Measurements from ENCODE around the gene ATOSA.

DNA sequence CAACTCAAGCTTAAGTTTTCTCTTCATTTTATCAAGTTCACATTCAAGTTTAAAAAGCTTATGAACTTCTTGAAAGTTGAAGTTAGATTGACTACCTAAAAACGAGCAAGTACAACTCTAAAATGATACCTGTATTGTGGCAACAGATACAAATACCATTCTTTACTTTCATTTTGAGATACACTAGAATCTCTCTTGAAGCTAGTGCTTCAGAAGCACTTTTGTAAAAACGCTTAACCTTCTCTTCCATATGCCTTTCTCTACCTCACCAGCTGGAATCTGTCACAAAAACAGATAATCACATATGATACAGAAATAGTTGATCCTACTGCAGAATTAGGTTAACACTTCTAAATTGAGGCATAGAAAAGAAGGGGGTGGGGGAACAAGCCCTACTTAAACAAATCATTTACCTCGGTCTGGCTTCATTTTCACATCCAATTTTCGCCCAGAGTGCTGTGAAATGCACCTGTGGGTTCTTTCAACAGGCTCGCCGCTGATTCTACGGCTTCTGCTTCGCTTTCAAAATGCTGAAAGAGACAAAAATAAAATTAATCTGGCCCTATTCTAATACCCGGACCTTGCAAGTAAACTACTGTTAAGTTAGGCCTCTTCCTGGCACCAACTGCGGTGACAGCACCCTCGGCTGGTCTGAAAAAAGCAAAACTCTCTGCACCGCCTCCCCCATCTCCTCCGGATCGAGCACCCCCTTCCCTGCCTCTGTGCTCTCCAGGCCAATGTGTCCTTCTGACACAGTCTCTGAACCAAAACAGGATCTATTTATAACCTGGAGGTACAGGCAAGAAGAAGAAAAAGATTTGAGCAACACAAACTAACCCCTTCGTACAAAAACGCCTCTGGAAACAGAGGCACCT lies 1.4 kb downstream of the ATOSA start:
- TF ChIP-seq, protein P1, sequence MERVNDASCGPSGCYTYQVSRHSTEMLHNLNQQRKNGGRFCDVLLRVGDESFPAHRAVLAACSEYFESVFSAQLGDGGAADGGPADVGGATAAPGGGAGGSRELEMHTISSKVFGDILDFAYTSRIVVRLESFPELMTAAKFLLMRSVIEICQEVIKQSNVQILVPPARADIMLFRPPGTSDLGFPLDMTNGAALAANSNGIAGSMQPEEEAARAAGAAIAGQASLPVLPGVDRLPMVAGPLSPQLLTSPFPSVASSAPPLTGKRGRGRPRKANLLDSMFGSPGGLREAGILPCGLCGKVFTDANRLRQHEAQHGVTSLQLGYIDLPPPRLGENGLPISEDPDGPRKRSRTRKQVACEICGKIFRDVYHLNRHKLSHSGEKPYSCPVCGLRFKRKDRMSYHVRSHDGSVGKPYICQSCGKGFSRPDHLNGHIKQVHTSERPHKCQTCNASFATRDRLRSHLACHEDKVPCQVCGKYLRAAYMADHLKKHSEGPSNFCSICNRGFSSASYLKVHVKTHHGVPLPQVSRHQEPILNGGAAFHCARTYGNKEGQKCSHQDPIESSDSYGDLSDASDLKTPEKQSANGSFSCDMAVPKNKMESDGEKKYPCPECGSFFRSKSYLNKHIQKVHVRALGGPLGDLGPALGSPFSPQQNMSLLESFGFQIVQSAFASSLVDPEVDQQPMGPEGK (CRISPR knock-in tag; IDR thresholded peaks at IDR 0.05; ENCODE audit: borderline replicate concordance), result no peak
- no peak for TF ChIP-seq ESRRG (CRISPR knock-in tag; IDR thresholded peaks at IDR 0.05)
- TF ChIP-seq RARB (CRISPR knock-in tag; IDR thresholded peaks at IDR 0.05), result no peak
- no peak for TF ChIP-seq ZFP3 (CRISPR knock-in tag; IDR thresholded peaks at IDR 0.05)
- no peak for TF ChIP-seq ZFP30 (CRISPR knock-in tag; IDR thresholded peaks at IDR 0.05)
- TF ChIP-seq BACH2 (CRISPR knock-in tag; IDR thresholded peaks at IDR 0.05; ENCODE audit: borderline replicate concordance), result no peak
- no peak for TF ChIP-seq PPARA (CRISPR knock-in tag; IDR thresholded peaks at IDR 0.05; ENCODE audit: borderline replicate concordance)
- TF ChIP-seq ZC3H10 (CRISPR knock-in tag; IDR thresholded peaks at IDR 0.05), result no peak
- TF ChIP-seq SNAI2 (CRISPR knock-in tag; IDR thresholded peaks at IDR 0.05), result no peak
- TF ChIP-seq ISL1 (CRISPR knock-in tag; IDR thresholded peaks at IDR 0.05), result no peak
- TF ChIP-seq ARNTL (CRISPR knock-in tag; IDR thresholded peaks at IDR 0.05; ENCODE audit: borderline replicate concordance, low read depth), result no peak
- TF ChIP-seq, protein P2, sequence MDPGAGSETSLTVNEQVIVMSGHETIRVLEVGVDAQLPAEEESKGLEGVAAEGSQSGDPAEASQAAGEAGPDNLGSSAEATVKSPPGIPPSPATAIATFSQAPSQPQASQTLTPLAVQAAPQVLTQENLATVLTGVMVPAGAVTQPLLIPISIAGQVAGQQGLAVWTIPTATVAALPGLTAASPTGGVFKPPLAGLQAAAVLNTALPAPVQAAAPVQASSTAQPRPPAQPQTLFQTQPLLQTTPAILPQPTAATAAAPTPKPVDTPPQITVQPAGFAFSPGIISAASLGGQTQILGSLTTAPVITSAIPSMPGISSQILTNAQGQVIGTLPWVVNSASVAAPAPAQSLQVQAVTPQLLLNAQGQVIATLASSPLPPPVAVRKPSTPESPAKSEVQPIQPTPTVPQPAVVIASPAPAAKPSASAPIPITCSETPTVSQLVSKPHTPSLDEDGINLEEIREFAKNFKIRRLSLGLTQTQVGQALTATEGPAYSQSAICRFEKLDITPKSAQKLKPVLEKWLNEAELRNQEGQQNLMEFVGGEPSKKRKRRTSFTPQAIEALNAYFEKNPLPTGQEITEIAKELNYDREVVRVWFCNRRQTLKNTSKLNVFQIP (CRISPR knock-in tag; IDR thresholded peaks at IDR 0.05; ENCODE audit: borderline replicate concordance, low read depth), result no peak
- TF ChIP-seq TCF4 (CRISPR knock-in tag; IDR thresholded peaks at IDR 0.05; ENCODE audit: borderline replicate concordance), result no peak
- no peak for TF ChIP-seq TOX (CRISPR knock-in tag; IDR thresholded peaks at IDR 0.05; ENCODE audit: borderline replicate concordance)

Measured in SK-N-SH treated with all-trans-retinoic acid at 6 μM for 48 hours (cell line).